Cardiac septum (tissue), 1 donor: ENCODE data around the gene JARID2. TPM values are rescaled to one million over a fixed set of nuclear protein-coding genes. Genes with fewer than 3 reads are reported as not detected.
"Not testable (repeated sequence)": the region's sequence is repeated elsewhere in the genome, so short reads cannot be mapped to it uniquely, and the experiment has no call there.

ENCODE experiments used
- DNase-seq: peaks from one replicate; pipeline ENCODE4 v3.0.0-alpha.2; 2020; ENCODE audit warnings: low spot score
- intact Hi-C: fragments of 100-400 bp; cut with DNase I; formaldehyde crosslinking; loops from one replicate; pipeline ENCODE4 v1.14.0; 2022
- total RNA-seq: library from RNA; stranded (reverse); fragmentation: NEBNext Ultra II Directional; extraction: Animal tissue kit (Norgen Biotek cat#: 25700); gene quantifications from one replicate; pipeline ENCODE4 v1.2.1, GENCODE V29; 2021
- donor health status: DM: no; HTN: no; CAD: no.

Gene JARID2
- total RNA-seq, 1 donor from 2014 or later, result 4.5 TPM

DNA sequence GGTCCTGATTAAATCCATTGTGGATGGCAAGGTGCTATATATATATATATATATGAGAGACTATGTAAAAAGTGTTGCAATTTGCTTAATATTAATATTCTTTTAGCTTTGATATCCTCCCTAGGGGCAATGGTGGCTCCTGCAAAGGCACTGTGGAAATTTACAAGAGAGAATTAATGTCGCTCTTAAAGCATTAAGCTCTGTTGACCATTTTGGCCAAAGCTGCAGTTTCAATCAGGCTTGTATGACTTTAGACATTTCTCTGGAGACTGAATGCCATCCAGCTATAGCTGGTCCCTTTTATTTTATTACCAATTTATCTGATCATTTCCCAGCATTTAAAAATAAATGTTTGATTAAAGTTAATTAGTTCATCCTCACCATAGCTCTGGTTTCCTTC lies 155.3 kb downstream of the JARID2 start:
- no peak for DNase-seq
- intact Hi-C loops, result loop anchor here (2.0 to 5.0 kb wide), 2 partner anchors 28 to 154 kb away; partner anchors contain the start of gene JARID2

- intact Hi-C loops, result loop anchor here (2.0 to 5.0 kb wide), 2 partner anchors 27 to 155 kb away; partner anchors contain the start of gene JARID2
- DNase-seq, result no peak
Measured at GRCh38 chr6:15401769-15402250, 155.9 kb downstream of the JARID2 start.

DNA sequence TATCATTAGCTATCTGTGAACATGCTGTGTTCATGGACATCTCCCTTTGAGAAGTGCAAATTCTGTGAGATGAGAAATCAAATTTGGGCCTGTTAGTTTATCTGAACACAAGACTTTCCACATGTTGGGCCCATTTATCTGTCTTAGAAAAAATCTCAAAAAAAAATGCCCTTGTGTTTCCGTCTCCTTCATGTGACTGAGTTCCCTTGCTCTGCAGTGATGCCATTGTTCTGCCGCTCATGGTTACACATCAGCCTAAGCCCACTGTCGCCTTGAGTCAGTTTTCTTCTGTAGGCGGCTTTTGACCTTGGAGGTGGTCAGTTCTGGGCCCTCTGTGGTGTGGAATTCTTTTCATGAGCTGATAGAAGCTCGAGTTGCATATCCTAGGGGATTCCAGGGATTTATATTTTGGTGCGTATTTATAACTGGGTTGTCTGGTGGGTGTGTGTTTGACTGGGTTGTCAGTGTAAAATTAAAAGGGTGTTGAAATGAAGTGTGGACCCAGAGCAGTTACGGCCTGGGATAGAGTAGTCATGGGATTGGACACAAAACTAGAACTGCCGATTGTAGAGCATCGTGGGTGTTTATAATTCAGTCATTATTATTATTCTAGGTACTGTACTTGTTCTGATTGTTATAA lies 156.7 kb downstream of the JARID2 start:
- DNase-seq, result no peak
- intact Hi-C loops, result loop anchor here (5.0 kb wide), 1 partner anchor 155 kb away; the partner anchor contains the start of gene JARID2

GRCh38 chr6:15403094-15403755 lies 157.4 kb downstream of the JARID2 start:
- intact Hi-C loops, result loop anchor here (5.0 kb wide), 1 partner anchor 156 kb away; the partner anchor contains the start of gene JARID2
- DNase-seq, result no peak

- no peak for DNase-seq
- intact Hi-C loops, result loop anchor here (5.0 kb wide), 1 partner anchor 157 kb away; the partner anchor contains the start of gene JARID2
Measured at GRCh38 chr6:15404685-15404980, 158.8 kb downstream of the JARID2 start.

DNA sequence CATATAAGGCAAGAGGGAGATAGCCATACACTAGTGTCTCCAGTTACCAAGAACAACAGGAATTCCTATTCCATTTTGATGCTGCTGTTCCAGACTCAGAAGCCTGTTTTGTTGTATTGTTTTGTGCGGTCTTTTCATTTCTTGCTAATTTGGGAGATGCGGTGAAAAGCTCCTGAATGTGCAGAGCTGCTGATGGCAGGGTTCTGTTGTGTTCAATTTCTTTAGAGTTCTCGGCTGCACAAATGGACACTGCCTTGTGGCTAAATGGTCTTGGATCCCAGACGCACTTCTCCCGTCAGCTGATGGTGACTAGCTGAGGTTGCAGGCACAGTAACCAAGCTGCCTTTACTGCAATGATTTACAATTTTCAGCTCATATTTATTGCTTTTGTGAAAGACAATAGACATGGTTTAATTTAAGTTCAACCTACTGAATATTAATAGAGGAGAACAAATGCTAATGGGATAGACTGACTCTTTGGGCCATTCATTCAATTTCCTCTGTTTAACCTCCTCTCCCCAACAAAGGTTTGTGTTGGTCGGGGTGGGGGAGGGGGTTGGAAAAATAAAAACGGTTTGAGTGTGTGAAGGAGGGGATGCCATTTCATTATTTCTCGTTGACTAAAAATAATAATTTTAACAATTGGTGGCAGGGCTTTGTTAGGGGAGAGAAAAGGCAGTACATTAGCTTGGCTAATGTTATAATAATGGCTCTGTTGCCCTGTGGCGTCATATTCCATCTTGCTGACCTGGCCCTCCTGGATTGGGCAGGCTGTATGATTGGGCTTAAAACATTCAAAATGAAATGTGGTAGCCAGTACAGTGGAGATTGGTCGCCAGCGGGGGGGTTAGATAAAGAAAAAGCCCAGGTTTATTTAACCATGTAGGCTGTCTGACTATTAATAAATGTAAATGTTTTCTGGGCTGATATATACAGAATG lies 159.5 kb downstream of the JARID2 start:
- no peak for DNase-seq
- intact Hi-C loops, result no loop called here

- intact Hi-C loops, result no loop called here
- no peak for DNase-seq
Measured at GRCh38 chr6:15406452-15406851, 160.6 kb downstream of the JARID2 start.

DNA sequence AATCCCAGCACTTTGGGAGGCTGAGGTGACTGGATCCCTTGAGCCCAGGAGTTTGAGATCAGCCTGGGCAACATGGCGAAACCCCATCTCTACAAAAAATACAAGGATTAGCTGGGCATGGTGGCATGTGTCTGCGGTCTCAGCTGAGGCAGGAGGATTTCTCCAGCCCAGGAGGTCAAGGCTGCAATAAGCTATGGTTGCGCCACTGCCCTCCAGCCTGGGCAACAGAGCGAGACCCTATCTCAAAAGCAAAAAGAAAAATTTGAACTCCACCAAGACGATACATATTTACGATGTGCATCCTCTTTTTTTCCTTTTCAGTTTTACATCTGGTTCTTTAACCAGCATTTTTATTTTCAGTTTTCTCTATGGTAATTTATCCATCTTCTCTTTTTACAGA lies 162.1 kb downstream of the JARID2 start:
- intact Hi-C loops, result no loop called here

DNA sequence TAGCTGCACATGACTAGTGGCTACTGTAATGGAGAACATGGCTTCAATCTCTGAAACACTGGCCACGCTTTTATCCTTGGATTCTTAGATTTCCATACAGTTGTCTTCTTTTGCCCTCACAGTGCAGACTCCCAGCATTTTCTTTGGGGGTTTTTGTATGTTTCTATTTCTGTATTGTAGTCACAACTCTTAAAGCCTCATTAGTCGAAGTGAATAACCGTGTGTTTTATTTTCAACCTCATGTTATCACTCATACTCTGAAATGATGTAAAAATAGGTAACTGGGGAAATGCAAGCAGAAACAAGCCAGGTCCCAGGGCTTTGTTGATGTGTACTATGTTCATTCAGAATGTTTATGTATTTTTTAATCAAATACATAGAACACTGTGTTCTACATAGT lies 162.9 kb downstream of the JARID2 start:
- intact Hi-C loops, result no loop called here
- DNase-seq, result no peak

More for the DNA sequence above, 162.1 kb downstream of the JARID2 start:
- DNase-seq, result no peak

DNA sequence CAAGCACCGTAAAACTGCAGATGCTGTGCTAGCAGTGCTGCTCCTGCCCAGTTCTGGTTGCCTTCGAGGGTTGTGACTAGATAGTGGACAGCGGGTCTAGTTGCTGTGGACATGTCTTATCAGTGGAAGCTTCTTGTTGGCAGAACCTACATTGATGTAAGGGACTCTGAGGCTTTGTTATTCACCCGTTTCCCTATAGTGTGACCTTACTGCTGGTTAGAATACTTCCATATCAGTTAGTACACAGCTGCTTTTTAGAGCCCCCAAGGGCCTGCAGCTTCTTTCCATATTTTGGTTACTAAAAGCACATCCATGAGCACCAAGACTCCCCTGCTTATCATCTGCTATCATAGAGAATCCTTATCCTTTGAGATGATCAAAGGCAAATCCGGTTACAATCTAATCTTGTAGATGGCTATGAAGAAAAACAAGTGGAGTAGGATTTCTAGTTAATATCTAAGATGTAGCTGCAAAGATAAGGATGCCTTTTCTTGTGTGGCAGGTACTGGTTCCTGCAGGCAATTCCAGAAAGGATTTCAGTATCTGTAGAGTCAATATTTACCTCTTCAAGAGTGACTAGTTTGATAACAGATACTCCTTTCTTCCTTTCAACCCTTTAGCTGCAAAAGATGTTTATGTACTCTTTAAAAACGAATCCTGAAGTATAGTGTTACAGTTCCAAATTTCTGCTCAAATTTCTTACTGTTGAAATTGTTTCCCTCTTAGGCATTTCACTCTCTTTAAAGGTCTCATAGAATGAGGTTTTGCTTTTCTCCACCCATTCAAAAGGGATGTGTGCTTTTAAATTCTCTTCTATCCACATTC lies 163.6 kb downstream of the JARID2 start:
- intact Hi-C loops, result no loop called here
- DNase-seq, result no peak

GRCh38 chr6:15410126-15410391 lies 164.2 kb downstream of the JARID2 start:
- intact Hi-C loops, result no loop called here
- DNase-seq, result no peak

GRCh38 chr6:15410752-15411151 lies 164.9 kb downstream of the JARID2 start:
- no peak for DNase-seq
- intact Hi-C loops, result no loop called here

DNA sequence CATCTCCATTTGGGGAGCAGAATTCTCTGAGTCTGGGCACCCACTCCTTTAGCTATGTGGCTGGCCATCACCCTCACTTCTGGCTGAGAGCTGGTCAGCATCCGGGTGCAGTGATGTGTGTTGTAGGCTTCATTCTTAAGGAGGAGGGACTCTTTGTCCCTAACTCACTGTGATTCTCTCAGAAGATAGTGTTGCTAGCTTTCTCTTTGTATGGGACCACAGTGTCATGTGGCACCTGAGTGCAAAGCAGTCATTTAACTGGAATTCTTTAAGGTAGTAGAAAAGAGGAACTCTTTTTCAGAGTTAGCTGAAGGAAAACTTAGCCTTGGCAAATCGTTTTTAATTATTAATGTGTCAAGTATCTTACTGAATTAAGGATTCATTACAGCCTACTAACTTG lies 165.9 kb downstream of the JARID2 start:
- DNase-seq, result no peak
- intact Hi-C loops, result no loop called here

GRCh38 chr6:15412767-15413166 lies 166.9 kb downstream of the JARID2 start:
- no peak for DNase-seq
- intact Hi-C loops, result no loop called here

DNA sequence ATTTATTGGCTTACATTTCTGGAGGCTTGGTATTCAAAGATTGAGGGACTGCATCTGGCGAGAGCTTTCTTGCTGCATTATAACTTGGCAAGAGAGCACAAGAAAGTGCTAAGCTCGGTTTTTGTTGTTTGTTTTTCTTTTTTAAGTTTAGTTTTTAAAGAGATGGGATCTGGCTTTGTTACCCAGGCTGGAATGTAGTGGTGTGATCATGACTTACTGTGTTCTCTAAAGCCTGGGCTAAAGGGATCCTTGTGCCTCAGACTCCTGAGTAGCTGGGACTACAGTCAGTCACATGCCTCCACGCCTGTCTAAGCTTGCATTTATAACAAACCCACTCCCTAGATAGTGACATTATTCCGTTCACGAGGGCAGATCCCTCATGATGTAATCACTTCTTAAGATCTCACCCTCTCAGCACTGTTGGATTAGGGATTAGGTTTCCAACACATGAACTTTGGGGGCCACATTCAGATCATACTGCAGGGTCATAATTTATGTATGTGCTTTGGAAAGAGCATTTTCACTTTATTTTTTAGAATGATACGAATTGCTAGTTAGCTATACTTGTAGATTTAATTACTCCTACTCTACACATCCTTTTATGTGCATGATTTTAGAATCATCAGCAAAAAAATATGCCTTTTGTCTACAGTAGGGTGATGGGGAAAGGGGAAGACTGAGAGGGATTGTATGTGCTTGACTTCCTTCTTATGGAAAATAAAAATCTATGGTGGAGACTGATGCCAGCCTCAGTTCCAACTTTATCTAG lies 167.8 kb downstream of the JARID2 start:
- DNase-seq, result no peak
- intact Hi-C loops, result no loop called here

- no peak for DNase-seq
- intact Hi-C loops, result no loop called here
Measured at GRCh38 chr6:15414235-15414612, 168.4 kb downstream of the JARID2 start.

DNA sequence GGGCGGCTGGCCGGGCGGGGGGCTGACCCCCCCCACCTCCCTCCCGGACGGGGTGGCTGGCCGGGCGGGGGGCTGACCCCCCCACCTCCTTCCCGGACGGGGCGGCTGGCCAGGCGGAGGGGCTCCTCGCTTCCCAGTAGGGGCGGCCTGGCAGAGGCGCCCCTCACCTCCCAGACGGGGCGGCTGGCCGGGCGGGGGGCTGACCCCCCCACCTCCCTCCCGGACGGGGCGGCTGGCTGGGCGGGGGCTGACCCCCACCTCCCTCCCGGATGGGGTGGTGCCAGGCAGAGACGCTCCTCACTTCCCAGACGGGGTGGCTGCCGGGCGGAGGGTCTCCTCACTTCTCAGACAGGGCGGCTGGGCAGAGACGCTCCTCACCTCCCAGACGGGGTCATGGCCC lies 169.8 kb downstream of the JARID2 start:
- DNase-seq, intact Hi-C loops: not testable (repeated sequence)

- intact Hi-C loops, result no loop called here
- DNase-seq, result no peak
Measured at GRCh38 chr6:15416932-15417509, 171.2 kb downstream of the JARID2 start.
